Stomach (tissue), 4 donors: ENCODE measurements around the gene PLEK2.

Experiments
- POLR2AphosphoS5 ChIP-seq, 3 donors: sonication (generic); formaldehyde crosslinking; IDR thresholded peaks; one replicate each; pipeline ENCODE4 v1.6.1; 2016; ENCODE audit warnings: antibody characterized with exemption in 3 of 3
- TF ChIP-seq, protein P1 (sequence below), 7 experiments: fragments of 450-650 bp in 4 of 7; fragments of 200-600 bp in 3 of 7; sonication (generic) in 3 of 7; IDR thresholded peaks; one replicate each; pipeline ENCODE4 v1.5.1; 2016 to 2019; ENCODE audit warnings: antibody characterized with exemption in 7 of 7, control low read depth in 2 of 7, mild to moderate bottlenecking in 1 of 7

- TF ChIP-seq POLR2AphosphoS5 (IDR thresholded peaks at IDR 0.05): no peak
- TF ChIP-seq, protein P1, sequence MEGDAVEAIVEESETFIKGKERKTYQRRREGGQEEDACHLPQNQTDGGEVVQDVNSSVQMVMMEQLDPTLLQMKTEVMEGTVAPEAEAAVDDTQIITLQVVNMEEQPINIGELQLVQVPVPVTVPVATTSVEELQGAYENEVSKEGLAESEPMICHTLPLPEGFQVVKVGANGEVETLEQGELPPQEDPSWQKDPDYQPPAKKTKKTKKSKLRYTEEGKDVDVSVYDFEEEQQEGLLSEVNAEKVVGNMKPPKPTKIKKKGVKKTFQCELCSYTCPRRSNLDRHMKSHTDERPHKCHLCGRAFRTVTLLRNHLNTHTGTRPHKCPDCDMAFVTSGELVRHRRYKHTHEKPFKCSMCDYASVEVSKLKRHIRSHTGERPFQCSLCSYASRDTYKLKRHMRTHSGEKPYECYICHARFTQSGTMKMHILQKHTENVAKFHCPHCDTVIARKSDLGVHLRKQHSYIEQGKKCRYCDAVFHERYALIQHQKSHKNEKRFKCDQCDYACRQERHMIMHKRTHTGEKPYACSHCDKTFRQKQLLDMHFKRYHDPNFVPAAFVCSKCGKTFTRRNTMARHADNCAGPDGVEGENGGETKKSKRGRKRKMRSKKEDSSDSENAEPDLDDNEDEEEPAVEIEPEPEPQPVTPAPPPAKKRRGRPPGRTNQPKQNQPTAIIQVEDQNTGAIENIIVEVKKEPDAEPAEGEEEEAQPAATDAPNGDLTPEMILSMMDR (IDR thresholded peaks at IDR 0.05): no peak
These were observed 27.0 kb upstream of the PLEK2 start for GRCh38 chr14:67438969-67439368.
